HAP-1 (cell line): ENCODE results near the gene RCOR1.

Source experiments
- DNase-seq, 2 experiments: peaks; one replicate each; pipeline ENCODE4 v3.0.0-alpha.2; 2016 to 2020; ENCODE audit warnings: low spot score in 2 of 2
- H3K27me3 ChIP-seq: fragments of 250-450 bp; sonication (Bioruptor Pico); 2 replicates; pipeline ENCODE4 v1.5.1; 2020; ENCODE audit warnings: low read depth, mild to moderate bottlenecking, moderate library complexity
- H3K36me3 ChIP-seq: fragments of 250-450 bp; sonication (Bioruptor Pico); replicated peaks from 2 replicates; pipeline ENCODE4 v1.5.1; 2020; ENCODE audit warnings: mild to moderate bottlenecking
- H3K4me1 ChIP-seq: fragments of 250-450 bp; sonication (Bioruptor Pico); 2 replicates; pipeline ENCODE4 v1.5.1; 2020; ENCODE audit warnings: mild to moderate bottlenecking
- H3K4me3 ChIP-seq: fragments of 250-450 bp; sonication (Bioruptor Pico); 2 replicates; pipeline ENCODE4 v1.5.1; 2020; ENCODE audit warnings: mild to moderate bottlenecking, moderate library complexity
- H3K9me3 ChIP-seq: fragments of 250-450 bp; sonication (Bioruptor Pico); 2 replicates; pipeline ENCODE4 v1.5.1; 2020; ENCODE audit warnings: mild to moderate bottlenecking, moderate library complexity
- in situ Hi-C: fragments of 300-500 bp; cut with MboI; formaldehyde crosslinking; loops from 3 replicates; pipeline ENCODE4 v1.14.3; 2020; ENCODE audit warnings: low sequenced_read_pairs, inconsistent platforms, mixed read lengths

RCOR1 gene

GRCh38 chr14:102593061-102593824 lies 794 bp downstream of the RCOR1 start:
- Histone ChIP-seq H3K4me3 (peak overlapping the region; percentile 99), H3K27me3 (no peaks in the 10 kb centered on the region), H3K36me3 (no peaks in the 10 kb centered on the region; the same call in 1 of the 2 replicates), H3K4me1 (peaks cover 9% of the 10 kb centered on the region), H3K9me3 (no peaks in the 10 kb centered on the region)
- in situ Hi-C loops, result no loop called here
- peak in 1 of 2 experiments; percentile 64 for DNase-seq

GRCh38 chr14:102593825-102594137 lies 1.3 kb downstream of the RCOR1 start:
- H3K9me3 ChIP-seq, result no peaks in the 10 kb centered on the region
- H3K4me3 ChIP-seq, result peak overlapping the region; percentile 99
- H3K36me3 ChIP-seq, result no peaks in the 10 kb centered on the region; the same call in 1 of the 2 replicates
- H3K4me1 ChIP-seq, result peaks cover 9% of the 10 kb centered on the region
- in situ Hi-C loops, result no loop called here
- H3K27me3 ChIP-seq, result no peaks in the 10 kb centered on the region
- DNase-seq, result peak in 1 of 2 experiments; percentile 10

- peak; percentile 81 to 84 for DNase-seq
- no peaks in the 10 kb centered on the region for H3K9me3 ChIP-seq
- H3K4me3 ChIP-seq, result peak overlapping the region; percentile 99
- no peaks in the 10 kb centered on the region for H3K27me3 ChIP-seq
- H3K4me1 ChIP-seq, result peaks cover 9% of the 10 kb centered on the region
- no peaks in the 10 kb centered on the region; the same call in 1 of the 2 replicates for H3K36me3 ChIP-seq
- in situ Hi-C loops, result no loop called here
Measured at GRCh38 chr14:102594514-102595175, 2.2 kb downstream of the RCOR1 start.

GRCh38 chr14:102601378-102601925 lies 9.0 kb downstream of the RCOR1 start:
- Histone ChIP-seq H3K36me3 (peaks cover 9% of the 10 kb centered on the region), H3K4me3 (no peak overlapping the region), H3K9me3 (no peaks in the 10 kb centered on the region), H3K4me1 (no peaks in the 10 kb centered on the region; the same call in 1 of the 2 replicates), H3K27me3 (no peaks in the 10 kb centered on the region)
- in situ Hi-C loops, result no loop called here
- DNase-seq, result no peak

GRCh38 chr14:102602421-102603292 lies 10.2 kb downstream of the RCOR1 start:
- peaks cover 9% of the 10 kb centered on the region for H3K36me3 ChIP-seq
- in situ Hi-C loops, result no loop called here
- no peaks in the 10 kb centered on the region for H3K9me3 ChIP-seq
- H3K27me3 ChIP-seq, result no peaks in the 10 kb centered on the region
- peaks cover 4% of the 10 kb centered on the region; the same call in 1 of the 2 replicates for H3K4me1 ChIP-seq
- no peak for DNase-seq
- no peak overlapping the region for H3K4me3 ChIP-seq

- Histone ChIP-seq H3K9me3 (no peaks in the 10 kb centered on the region), H3K4me3 (no peak overlapping the region), H3K36me3 (peaks cover 9% of the 10 kb centered on the region), H3K4me1 (peaks cover 4% of the 10 kb centered on the region; the same call in 1 of the 2 replicates), H3K27me3 (no peaks in the 10 kb centered on the region)
- in situ Hi-C loops, result no loop called here
- DNase-seq, result no peak
Measured at GRCh38 chr14:102603293-102603907, 11.0 kb downstream of the RCOR1 start.

- Histone ChIP-seq H3K27me3 (no peaks in the 10 kb centered on the region), H3K4me3 (no peak overlapping the region), H3K36me3 (peaks cover 10% of the 10 kb centered on the region), H3K4me1 (peaks cover 4% of the 10 kb centered on the region; the same call in 1 of the 2 replicates), H3K9me3 (no peaks in the 10 kb centered on the region)
- DNase-seq, result no peak
- in situ Hi-C loops, result no loop called here
Measured at GRCh38 chr14:102604183-102604582, 11.7 kb downstream of the RCOR1 start.

- Histone ChIP-seq H3K9me3 (no peaks in the 10 kb centered on the region), H3K4me3 (no peak overlapping the region), H3K27me3 (no peaks in the 10 kb centered on the region), H3K36me3 (peaks cover 16% of the 10 kb centered on the region), H3K4me1 (peaks cover 4% of the 10 kb centered on the region; the same call in 1 of the 2 replicates)
- no peak for DNase-seq
- in situ Hi-C loops, result no loop called here
Measured at GRCh38 chr14:102605029-102605428, 12.6 kb downstream of the RCOR1 start.

- DNase-seq, result no peak
- Histone ChIP-seq H3K9me3 (no peaks in the 10 kb centered on the region), H3K4me1 (peaks cover 4% of the 10 kb centered on the region; the same call in 1 of the 2 replicates), H3K36me3 (peaks cover 13% of the 10 kb centered on the region), H3K27me3 (no peaks in the 10 kb centered on the region), H3K4me3 (no peak overlapping the region)
- in situ Hi-C loops, result no loop called here
Measured at GRCh38 chr14:102606296-102606695, 13.8 kb downstream of the RCOR1 start.

- in situ Hi-C loops, result no loop called here
- Histone ChIP-seq H3K4me3 (no peak overlapping the region), H3K27me3 (no peaks in the 10 kb centered on the region), H3K9me3 (no peaks in the 10 kb centered on the region), H3K36me3 (peaks cover 13% of the 10 kb centered on the region), H3K4me1 (peaks cover 4% of the 10 kb centered on the region; the same call in 1 of the 2 replicates)
- DNase-seq, result no peak
Measured at GRCh38 chr14:102608064-102608446, 15.6 kb downstream of the RCOR1 start.

- in situ Hi-C loops, result no loop called here
- Histone ChIP-seq H3K27me3 (no peaks in the 10 kb centered on the region), H3K4me1 (0 out of 2 replicates have a peak, but pooled peaks cover 4% of the 10 kb centered on the region), H3K4me3 (no peak overlapping the region), H3K9me3 (no peaks in the 10 kb centered on the region), H3K36me3 (peaks cover 7% of the 10 kb centered on the region)
- no peak for DNase-seq
Measured at GRCh38 chr14:102610968-102611811, 18.7 kb downstream of the RCOR1 start.

GRCh38 chr14:102616318-102616717 lies 23.9 kb downstream of the RCOR1 start:
- no peaks in the 10 kb centered on the region for H3K9me3 ChIP-seq
- in situ Hi-C loops, result no loop called here
- H3K4me1 ChIP-seq, result peaks cover 3% of the 10 kb centered on the region; the same call in 1 of the 2 replicates
- no peak overlapping the region for H3K4me3 ChIP-seq
- no peaks in the 10 kb centered on the region for H3K27me3 ChIP-seq
- H3K36me3 ChIP-seq, result peaks cover 2% of the 10 kb centered on the region; the same call in 1 of the 2 replicates
- DNase-seq, result no peak
